NB4 (cell line): ENCODE results near the gene FAM72B.
"Not testable (repeated sequence)": the region's sequence is repeated elsewhere in the genome, so short reads cannot be mapped to it uniquely, and the experiment has no call there.

Source experiments
- CTCF ChIP-seq: IDR thresholded peaks from one replicate; pipeline ENCODE4 v1.5.1; 2012; ENCODE audit warnings: low read depth, low read length
- MYC ChIP-seq: IDR thresholded peaks from 2 replicates; pipeline ENCODE4 v1.6.1; 2011; ENCODE audit warnings: low read depth, low read length

- TF ChIP-seq CTCF, MYC: not testable (repeated sequence)
Measured at GRCh38 chr1:121151294-121151693, 32.8 kb downstream of the FAM72B start.
